GM12891 (cell line): ENCODE measurements around the gene SUMO1.
A peak's percentile ranks its signal among the peaks of the same experiment; 100 is the strongest.

Source experiments
- DNase-seq: peaks from one replicate; pipeline ENCODE4 v3.0.0; 2011; ENCODE audit warnings: low spot score; ENCODE audit not compliant: insufficient read length
- FAIRE-seq: peaks from 2 replicates; lab custom pipeline; 2011; peaks lifted over from hg19 to GRCh38; lab: Jason Lieb, UNC
- PAX5 ChIP-seq: IDR thresholded peaks from 2 replicates; pipeline ENCODE4 v1.6.1; 2011; ENCODE audit warnings: low read length, moderate library complexity, mild to moderate bottlenecking; ENCODE audit not compliant: insufficient read depth, severe bottlenecking
- POLR2A ChIP-seq: IDR thresholded peaks from 2 replicates; pipeline ENCODE4 v1.6.1; 2011; ENCODE audit warnings: low read depth, low read length, control low read depth
- POLR2AphosphoS5 ChIP-seq: IDR thresholded peaks from 2 replicates; pipeline ENCODE4 v1.6.1; 2011; ENCODE audit warnings: low read depth, low read length, control low read depth
- POU2F2 ChIP-seq: IDR thresholded peaks from 2 replicates; pipeline ENCODE4 v1.6.1; 2011; ENCODE audit warnings: low read depth, mild to moderate bottlenecking, control low read depth, low read length, moderate library complexity
- SPI1 ChIP-seq: IDR thresholded peaks from 2 replicates; pipeline ENCODE4 v1.6.1; 2011; ENCODE audit warnings: low read depth, low read length, control low read depth
- TAF1 ChIP-seq: IDR thresholded peaks from 2 replicates; pipeline ENCODE4 v1.6.1; 2011; ENCODE audit warnings: low read depth, low read length, control low read depth

Gene SUMO1

GRCh38 chr2:202172439-202173211 lies 65.8 kb downstream of the SUMO1 start:
- TF ChIP-seq POLR2AphosphoS5 (no peak), SPI1 (peak; percentile 75), PAX5 (no peak)
- FAIRE-seq (peak; percentile 48), DNase-seq (no peak)

- FAIRE-seq: no peak
- peak; percentile 14 for DNase-seq
- TF ChIP-seq POLR2AphosphoS5 (no peak), SPI1 (no peak), PAX5 (no peak), POU2F2 (no peak), POLR2A (no peak), TAF1 (no peak)
Measured at GRCh38 chr2:202171241-202171825, 67.1 kb downstream of the SUMO1 start.

GRCh38 chr2:202169832-202170424 lies 68.5 kb downstream of the SUMO1 start:
- DNase-seq (no peak), FAIRE-seq (no peak)
- TF ChIP-seq TAF1 (no peak), SPI1 (no peak), POLR2AphosphoS5 (no peak), POU2F2 (no peak), POLR2A (no peak), PAX5 (no peak)

DNA sequence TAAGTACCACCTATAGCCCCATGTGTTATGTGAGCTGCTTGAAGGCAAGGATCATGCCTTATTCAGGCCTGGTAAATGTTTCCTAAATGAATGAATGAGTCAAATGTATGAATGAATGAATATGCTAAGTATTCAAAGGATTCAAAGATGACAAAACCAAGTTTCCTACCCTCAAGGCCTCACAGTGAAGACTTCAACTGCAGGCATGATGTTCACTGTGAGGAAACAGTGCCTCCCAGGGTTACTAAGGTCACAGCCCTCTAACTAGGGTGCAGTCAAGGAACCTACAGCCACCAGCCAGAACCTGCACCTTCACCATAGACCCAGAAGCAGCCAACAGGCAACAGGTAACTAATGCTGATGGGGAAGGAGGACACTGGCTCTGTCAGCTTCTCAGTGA lies 69.3 kb downstream of the SUMO1 start:
- no peak for DNase-seq
- TF ChIP-seq TAF1 (no peak), POU2F2 (no peak), POLR2AphosphoS5 (no peak), PAX5 (no peak), POLR2A (no peak), SPI1 (no peak)
- FAIRE-seq: no peak

GRCh38 chr2:202165945-202166344 lies 72.5 kb downstream of the SUMO1 start:
- DNase-seq (no peak), FAIRE-seq (no peak)
- TF ChIP-seq POU2F2: no peak
- TF ChIP-seq POLR2A: no peak
- no peak for TF ChIP-seq SPI1
- no peak for TF ChIP-seq POLR2AphosphoS5
- TF ChIP-seq TAF1: no peak
- TF ChIP-seq PAX5: no peak

GRCh38 chr2:202165208-202165607 lies 73.2 kb downstream of the SUMO1 start:
- TF ChIP-seq SPI1 (no peak), POLR2A (no peak), POLR2AphosphoS5 (no peak), PAX5 (no peak), POU2F2 (no peak), TAF1 (no peak)
- no peak for DNase-seq
- no peak for FAIRE-seq

DNA sequence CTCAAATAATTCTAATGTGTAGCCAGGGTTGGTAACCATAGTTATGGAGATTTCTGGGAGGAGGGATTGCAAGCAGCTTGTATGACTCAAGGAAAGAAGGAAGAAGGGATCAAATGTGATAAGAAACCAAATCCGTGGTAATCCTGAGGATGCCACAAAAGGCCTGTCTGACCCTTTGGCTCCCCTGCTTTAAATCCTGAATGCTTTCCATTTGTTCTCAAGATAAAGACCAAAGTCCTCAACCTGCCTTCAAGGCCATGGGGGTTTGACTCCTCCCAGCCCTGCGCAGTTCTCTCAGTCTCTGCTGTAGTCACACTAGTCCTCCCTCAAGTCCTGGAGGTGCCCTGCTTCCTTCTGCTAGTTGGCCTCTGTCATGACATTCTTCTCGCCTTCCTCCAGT lies 74.0 kb downstream of the SUMO1 start:
- FAIRE-seq (no peak), DNase-seq (no peak)
- TF ChIP-seq TAF1 (no peak), PAX5 (no peak), SPI1 (no peak), POLR2AphosphoS5 (no peak), POLR2A (no peak), POU2F2 (no peak)

DNA sequence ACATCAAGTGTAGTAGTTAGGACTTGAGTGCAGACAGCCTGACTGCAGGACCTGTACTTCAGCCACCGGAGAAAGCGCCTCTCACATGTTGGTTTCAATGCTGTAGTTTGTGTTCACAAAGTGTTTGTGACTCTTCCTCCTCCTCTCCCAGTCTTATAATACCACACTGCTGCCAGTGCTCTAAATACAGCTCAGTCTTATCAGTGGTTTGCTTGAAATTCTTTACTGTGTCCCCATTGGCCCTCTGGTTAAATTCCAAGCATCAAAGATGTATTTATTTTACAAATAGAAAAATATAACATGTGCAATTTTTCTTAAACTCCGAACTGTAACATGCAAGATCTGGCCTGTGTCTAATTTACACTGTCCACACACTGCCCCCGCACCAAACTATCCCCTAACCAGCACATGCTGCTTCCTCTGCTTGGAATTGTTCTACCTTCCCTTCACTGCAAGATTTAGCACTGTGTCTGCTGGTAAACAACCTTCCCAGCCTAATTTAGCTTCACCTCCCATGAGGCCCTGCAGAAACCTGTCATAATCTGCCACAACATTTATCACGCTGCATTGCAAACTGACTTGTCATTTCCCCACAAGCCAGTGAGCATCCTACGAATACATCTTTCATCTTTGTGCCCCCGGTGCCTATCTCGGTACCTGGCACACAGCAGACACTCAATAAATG lies 77.1 kb downstream of the SUMO1 start:
- DNase-seq (no peak), FAIRE-seq (peak; percentile 69)
- no peak for TF ChIP-seq SPI1
- no peak for TF ChIP-seq POU2F2
- TF ChIP-seq POLR2A: no peak
- TF ChIP-seq TAF1: no peak
- TF ChIP-seq PAX5: no peak
- no peak for TF ChIP-seq POLR2AphosphoS5

DNA sequence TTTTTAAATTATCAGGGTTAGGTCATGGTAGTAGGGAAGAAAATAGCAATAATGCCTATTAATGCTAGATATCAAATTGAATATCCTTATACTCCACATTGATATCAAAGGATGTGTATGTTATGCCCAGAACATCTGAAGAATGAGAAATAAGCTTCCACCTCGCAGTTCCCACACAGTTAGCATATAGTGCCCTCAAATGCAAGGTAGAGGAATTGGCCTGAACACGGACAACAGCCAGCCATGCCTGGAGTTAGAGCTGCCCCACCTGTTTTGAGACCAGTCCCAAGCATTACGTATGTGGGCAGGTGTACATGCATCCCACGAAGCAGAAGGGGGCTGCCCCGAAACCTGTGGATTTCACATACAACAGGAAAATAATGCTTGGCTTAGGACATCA lies 79.6 kb downstream of the SUMO1 start:
- FAIRE-seq (no peak), DNase-seq (no peak)
- no peak for TF ChIP-seq SPI1
- TF ChIP-seq TAF1: no peak
- TF ChIP-seq POLR2AphosphoS5: no peak
- no peak for TF ChIP-seq POU2F2
- TF ChIP-seq PAX5: no peak
- no peak for TF ChIP-seq POLR2A
